GM18511 (cell line): ENCODE results near the gene MAN2A2.

ENCODE experiments used
- ATAC-seq: cut with Tn5 transposase; IDR thresholded peaks from one replicate; pipeline ENCODE4 v1.9.1; 2021; ENCODE audit warnings: mild to moderate bottlenecking, moderate library complexity; ENCODE audit not compliant: unreplicated experiment

The MAN2A2 gene

GRCh38 chr15:90883976-90884718 lies 19.0 kb upstream of the MAN2A2 start, which contains the start of gene FES:
FES (plus strand) TSS chr15:90884504; CDS start chr15:90885046, 542 bp downstream.
- no peak for ATAC-seq

GRCh38 chr15:90884719-90885431 lies 18.2 kb upstream of the MAN2A2 start:
- no peak for ATAC-seq

DNA sequence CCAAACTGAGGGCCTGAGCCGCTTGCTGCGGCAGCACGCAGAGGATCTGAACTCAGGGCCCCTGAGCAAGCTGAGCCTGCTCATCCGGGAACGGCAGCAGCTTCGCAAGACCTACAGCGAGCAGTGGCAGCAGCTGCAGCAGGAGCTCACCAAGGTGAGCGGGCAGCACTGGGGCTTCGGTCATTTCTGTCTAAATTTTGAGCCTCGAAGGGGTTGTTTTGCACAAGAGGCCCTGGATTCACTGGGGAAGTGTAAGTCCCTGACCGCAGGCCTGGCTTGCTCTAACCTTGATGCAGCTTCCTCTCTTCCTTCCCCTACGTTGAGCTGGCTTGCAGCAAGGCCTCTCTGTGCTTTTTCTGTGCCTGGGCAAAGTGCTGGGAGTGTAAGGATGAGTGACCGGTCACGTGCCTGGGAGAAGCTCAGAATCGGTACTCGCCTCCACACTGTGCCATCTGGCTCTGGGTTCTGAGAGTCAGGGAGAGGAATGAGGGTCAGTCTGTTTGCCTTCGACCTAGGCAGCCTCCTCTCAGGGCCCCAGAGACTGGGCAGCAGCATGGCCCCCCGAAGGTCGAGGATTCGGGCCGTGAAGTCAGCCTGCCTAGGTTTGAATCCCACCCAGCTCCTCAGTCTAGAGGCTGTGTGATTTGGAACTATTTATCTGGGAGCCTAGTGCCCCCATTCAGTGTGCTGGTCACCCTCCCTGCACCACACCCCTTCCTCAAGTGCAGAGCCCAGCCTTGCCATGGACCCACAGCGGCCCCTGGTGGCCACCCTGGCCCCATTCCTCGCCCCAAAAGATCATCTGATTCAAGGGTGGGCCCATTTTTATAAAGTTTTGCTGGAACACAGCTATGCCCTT lies 17.4 kb upstream of the MAN2A2 start:
- peak; percentile 43 for ATAC-seq

DNA sequence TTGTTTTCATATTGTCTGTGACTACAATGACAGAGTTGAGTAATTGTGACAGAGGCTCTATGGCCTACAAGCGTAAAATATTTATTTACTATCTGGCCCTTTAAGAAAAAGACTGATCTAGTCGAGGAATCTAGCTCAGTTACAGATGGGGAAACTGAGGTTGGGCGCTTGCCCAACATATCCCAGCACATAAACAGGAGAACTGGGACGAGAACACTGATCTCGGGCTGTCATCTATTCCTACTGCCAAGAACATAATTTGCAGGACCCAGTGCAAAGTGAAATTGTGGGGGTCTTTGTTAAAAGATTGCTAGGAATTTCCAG lies 16.8 kb upstream of the MAN2A2 start:
- no peak for ATAC-seq

GRCh38 chr15:90887037-90887481 lies 16.0 kb upstream of the MAN2A2 start:
- ATAC-seq = no peak

- ATAC-seq = no peak
Observed at GRCh38 chr15:90889313-90889730, 13.8 kb upstream of the MAN2A2 start.

DNA sequence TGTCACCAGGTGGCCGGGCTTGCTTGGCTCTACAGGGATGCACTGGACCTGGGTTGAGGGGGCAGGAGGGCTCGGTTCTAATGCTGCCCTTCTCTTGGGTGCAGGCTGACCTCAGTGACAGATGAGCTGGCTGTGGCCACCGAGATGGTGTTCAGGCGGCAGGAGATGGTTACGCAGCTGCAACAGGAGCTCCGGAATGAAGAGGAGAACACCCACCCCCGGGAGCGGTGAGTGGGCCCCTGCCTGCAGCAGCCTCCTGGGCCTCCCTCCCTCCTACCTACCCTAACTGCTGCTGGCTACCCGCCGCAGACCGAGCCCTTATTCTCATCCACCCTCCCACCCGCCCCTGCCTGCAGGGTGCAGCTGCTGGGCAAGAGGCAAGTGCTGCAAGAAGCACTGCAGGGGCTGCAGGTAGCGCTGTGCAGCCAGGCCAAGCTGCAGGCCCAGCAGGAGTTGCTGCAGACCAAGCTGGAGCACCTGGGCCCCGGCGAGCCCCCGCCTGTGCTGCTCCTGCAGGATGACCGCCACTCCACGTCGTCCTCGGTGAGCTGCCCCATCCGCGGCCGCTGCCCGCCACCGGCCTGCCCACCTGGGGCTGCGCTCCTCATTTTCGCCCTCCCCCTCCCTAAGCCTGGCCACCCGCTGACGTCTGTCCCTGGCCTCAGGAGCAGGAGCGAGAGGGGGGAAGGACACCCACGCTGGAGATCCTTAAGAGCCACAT lies 13.2 kb upstream of the MAN2A2 start:
- no peak for ATAC-seq

DNA sequence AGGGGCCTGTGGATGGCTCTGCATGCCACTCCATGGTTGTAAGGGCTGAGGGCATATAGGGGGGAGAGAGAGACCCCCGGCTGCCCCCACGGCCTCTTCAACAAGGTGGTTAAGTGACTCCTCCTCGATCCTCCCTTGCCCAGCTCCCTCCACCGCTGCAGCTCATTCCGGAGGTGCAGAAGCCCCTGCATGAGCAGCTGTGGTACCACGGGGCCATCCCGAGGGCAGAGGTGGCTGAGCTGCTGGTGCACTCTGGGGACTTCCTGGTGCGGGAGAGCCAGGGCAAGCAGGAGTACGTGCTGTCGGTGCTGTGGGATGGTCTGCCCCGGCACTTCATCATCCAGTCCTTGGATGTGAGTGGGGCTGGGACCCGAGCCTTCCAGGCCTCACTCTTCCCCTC lies 12.3 kb upstream of the MAN2A2 start:
- ATAC-seq = no peak

- ATAC-seq = no peak
Observed at GRCh38 chr15:90891346-90891949, 11.7 kb upstream of the MAN2A2 start.

DNA sequence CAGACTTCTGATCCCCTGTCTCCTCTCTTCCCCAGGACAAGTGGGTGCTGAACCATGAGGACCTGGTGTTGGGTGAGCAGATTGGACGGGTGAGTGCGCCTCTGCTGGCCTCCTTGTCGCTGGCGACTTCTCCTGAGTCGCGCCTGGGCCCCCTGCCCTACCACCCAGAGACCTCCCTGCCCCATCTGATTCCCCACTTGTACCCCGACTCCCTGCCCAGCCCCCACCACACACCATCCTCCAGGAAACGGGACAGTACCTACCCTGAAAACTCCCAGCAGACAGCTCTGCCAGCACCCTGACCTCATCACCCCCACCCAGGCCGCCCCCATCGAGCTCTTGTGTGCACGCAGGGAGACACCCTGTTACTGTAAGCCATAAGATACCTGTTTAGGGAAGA lies 11.1 kb upstream of the MAN2A2 start:
- no peak for ATAC-seq

- ATAC-seq = no peak
Observed at GRCh38 chr15:90892498-90893174, 10.5 kb upstream of the MAN2A2 start.

DNA sequence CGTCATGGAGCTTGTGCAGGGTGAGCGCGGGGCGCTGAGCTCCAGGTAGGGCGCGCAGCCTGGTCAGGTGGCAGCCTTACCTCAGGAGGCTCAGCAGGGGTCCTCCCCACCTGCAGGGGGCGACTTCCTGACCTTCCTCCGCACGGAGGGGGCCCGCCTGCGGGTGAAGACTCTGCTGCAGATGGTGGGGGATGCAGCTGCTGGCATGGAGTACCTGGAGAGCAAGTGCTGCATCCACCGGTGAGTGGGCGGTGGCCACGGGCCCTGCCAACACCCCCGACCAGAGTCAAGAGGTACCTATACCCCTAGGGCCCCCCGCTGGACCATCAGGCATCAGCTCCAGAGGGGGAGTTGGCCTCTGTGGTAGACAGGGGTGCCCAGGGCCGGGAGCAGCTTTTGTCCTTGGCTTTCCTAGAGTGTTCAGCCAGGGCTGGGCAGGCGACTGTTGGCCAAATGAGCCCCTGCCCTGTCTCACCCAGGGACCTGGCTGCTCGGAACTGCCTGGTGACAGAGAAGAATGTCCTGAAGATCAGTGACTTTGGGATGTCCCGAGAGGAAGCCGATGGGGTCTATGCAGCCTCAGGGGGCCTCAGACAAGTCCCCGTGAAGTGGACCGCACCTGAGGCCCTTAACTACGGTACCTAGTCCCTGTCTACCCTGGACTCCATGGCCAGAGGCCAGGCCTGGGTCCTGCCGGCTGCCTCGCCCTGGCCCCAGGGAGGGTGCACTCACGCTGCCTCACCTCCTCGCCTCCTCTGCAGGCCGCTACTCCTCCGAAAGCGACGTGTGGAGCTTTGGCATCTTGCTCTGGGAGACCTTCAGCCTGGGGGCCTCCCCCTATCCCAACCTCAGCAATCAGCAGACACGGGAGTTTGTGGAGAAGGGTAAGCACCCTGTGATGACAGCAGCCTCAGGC lies 9.7 kb upstream of the MAN2A2 start:
- no peak for ATAC-seq

GRCh38 chr15:90895571-90896117 lies 7.5 kb upstream of the MAN2A2 start:
- ATAC-seq = no peak

- ATAC-seq = peak; percentile 65
Observed at GRCh38 chr15:90897131-90897655, 5.9 kb upstream of the MAN2A2 start.

GRCh38 chr15:90901175-90902039 lies 1.7 kb upstream of the MAN2A2 start:
- ATAC-seq = no peak

- peak; percentile 73 for ATAC-seq
Observed at GRCh38 chr15:90902040-90902839, 862 bp upstream of the MAN2A2 start.
